Kidney (tissue), 14 donors: ENCODE data around the gene CACNA1E. TPM values are rescaled to one million over a fixed set of nuclear protein-coding genes. Genes with fewer than 3 reads are reported as not detected.
"Not testable (repeated sequence)": the region's sequence is repeated elsewhere in the genome, so short reads cannot be mapped to it uniquely, and the experiment has no call there.

ENCODE experiments used
- DNase-seq, 5 donors: peaks; one replicate each; pipeline ENCODE4 v3.0.0-alpha.2; 2013 to 2020
- FAIRE-seq: peaks from 2 replicates; lab custom pipeline; 2012; peaks lifted over from hg19 to GRCh38; lab: Jason Lieb, UNC
- H3K27ac ChIP-seq, 2 donors: one replicate each; pipeline ENCODE4 v1.7.0; 2013; ENCODE audit warnings: low read depth in 2 of 2, low read length in 2 of 2, inconsistent platforms in 1 of 2
- H3K27me3 ChIP-seq: one replicate; pipeline ENCODE4 v1.7.1; 2013; ENCODE audit warnings: low read length, inconsistent platforms; ENCODE audit not compliant: control insufficient read depth, insufficient read depth
- H3K36me3 ChIP-seq, 3 donors: one replicate each; pipeline versions ENCODE4 v1.7.0 to v1.7.1; 2013; ENCODE audit warnings: low read length in 3 of 3, control low read depth in 1 of 3, inconsistent platforms in 1 of 3; ENCODE audit not compliant: insufficient read depth in 3 of 3, control insufficient read depth in 2 of 3
- H3K4me1 ChIP-seq, 3 donors: one replicate each; pipeline versions ENCODE4 v1.7.0 to v1.7.1; 2013; ENCODE audit warnings: low read length in 3 of 3, inconsistent platforms in 1 of 3, low read depth in 1 of 3; ENCODE audit not compliant: control insufficient read depth in 2 of 3, insufficient read depth in 2 of 3
- H3K4me3 ChIP-seq, 3 donors: one replicate each; pipeline versions ENCODE4 v1.7.0 to v1.8.1; 2013; ENCODE audit warnings: low read length in 3 of 3, control low read depth in 1 of 3, inconsistent platforms in 1 of 3
- H3K9ac ChIP-seq, 3 donors: one replicate each; pipeline versions ENCODE4 v1.7.0 to v1.7.1; 2013; ENCODE audit warnings: low read length in 3 of 3, control low read depth in 1 of 3, inconsistent platforms in 1 of 3
- H3K9me3 ChIP-seq, 3 donors: one replicate each; pipeline versions ENCODE4 v1.7.0 to v1.7.1; 2013; ENCODE audit warnings: low read length in 3 of 3, control low read depth in 1 of 3, inconsistent platforms in 1 of 3; ENCODE audit not compliant: control insufficient read depth in 2 of 3, insufficient read depth in 1 of 3
- intact Hi-C: fragments of 100-400 bp; cut with DNase I; formaldehyde crosslinking; loops from one replicate; pipeline ENCODE4 v1.11.1; 2022
- polyA plus RNA-seq: library from polyadenylated mRNA; stranded (reverse); fragments of 350-450 nt; fragmentation: Illumina TruSeq; extraction: RNeasy Lipid Tissue Mini Kit (QIAGEN cat#74804); gene quantifications from one replicate; pipeline ENCODE4 v1.2.3, GENCODE V29; 2014; ENCODE audit warnings: low read depth, low replicate concordance; ENCODE audit not compliant: insufficient read depth
- total RNA-seq: library from RNA; stranded (reverse); fragmentation: NEBNext Ultra II Directional; extraction: Animal tissue kit (Norgen Biotek cat#: 25700); gene quantifications from one replicate; pipeline ENCODE4 v1.2.1, GENCODE V29; 2021
- TF ChIP-seq, protein P1 (sequence below): IDR thresholded peaks from 3 replicates; pipeline ENCODE4 v1.5.1; 2012; ENCODE audit warnings: mild to moderate bottlenecking, moderate library complexity, borderline replicate concordance; ENCODE audit not compliant: insufficient read depth; ENCODE audit errors: extremely low read depth
- donor health status: control.
- donor health status: control.
- donor health status: control.
- donor health status: control.
- donor health status: control.
- donor health status: DM: yes; HTN: yes; CAD: no.
- donor health status: Normal renal cell carcinoma (clear cell type).

Gene CACNA1E
- total and polyA plus RNA-seq, 2 donors from 2014 or later: 0.19 TPM

DNA sequence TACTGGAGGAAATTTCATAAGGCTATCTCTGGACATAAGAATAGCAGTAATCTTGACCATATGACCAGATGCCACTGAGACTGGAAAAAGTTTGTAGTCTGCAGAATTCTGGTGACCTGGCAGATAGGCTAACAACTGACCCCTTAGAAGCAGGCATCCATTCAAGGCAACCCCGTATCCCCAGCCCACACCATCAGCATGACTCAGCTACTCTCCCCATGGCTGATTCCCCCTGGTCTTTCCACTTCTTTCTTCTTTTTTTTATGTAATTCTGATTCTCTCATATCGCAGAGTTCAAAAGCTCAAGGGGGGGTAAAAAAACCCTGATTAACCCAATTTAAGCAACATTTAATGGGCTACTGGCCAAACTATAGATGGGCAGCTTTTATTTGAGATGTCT is 335.1 kb downstream of the CACNA1E start:
- H3K36me3 ChIP-seq: no peaks in the 10 kb centered on the region
- DNase-seq (no peak), FAIRE-seq (no peak)
- no peak overlapping the region for H3K4me3 ChIP-seq
- H3K4me1 ChIP-seq: peaks cover 0 to 4% (median 0%) of the 10 kb centered on the region in 3 donors
- TF ChIP-seq, protein P1, sequence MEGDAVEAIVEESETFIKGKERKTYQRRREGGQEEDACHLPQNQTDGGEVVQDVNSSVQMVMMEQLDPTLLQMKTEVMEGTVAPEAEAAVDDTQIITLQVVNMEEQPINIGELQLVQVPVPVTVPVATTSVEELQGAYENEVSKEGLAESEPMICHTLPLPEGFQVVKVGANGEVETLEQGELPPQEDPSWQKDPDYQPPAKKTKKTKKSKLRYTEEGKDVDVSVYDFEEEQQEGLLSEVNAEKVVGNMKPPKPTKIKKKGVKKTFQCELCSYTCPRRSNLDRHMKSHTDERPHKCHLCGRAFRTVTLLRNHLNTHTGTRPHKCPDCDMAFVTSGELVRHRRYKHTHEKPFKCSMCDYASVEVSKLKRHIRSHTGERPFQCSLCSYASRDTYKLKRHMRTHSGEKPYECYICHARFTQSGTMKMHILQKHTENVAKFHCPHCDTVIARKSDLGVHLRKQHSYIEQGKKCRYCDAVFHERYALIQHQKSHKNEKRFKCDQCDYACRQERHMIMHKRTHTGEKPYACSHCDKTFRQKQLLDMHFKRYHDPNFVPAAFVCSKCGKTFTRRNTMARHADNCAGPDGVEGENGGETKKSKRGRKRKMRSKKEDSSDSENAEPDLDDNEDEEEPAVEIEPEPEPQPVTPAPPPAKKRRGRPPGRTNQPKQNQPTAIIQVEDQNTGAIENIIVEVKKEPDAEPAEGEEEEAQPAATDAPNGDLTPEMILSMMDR: no peak
- no peak overlapping the region for H3K27ac ChIP-seq
- H3K27me3 ChIP-seq: no peaks in the 10 kb centered on the region
- H3K9me3 ChIP-seq: no peaks in the 10 kb centered on the region
- no peak overlapping the region for H3K9ac ChIP-seq
- intact Hi-C loops: no loop called here

DNA sequence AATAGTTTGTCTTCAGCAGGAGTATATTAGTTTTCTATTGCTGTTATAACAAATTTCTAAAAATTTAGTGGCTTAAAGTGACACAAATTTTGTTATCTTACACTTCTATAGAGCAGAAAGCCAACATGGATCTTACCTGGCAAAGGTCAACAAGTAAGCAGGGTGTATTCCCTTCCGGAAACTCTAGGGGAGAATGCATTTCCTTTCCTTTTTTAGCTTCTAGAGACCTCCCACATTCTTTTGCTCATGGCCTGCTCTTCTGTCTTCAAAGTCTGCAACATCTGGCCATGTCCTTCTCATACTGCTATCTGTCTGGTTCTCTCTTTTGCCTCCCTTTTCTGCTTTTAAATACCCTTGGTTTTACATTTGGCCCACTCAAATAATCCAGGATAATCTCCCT is 335.6 kb downstream of the CACNA1E start:
- FAIRE-seq (no peak), DNase-seq (no peak)
- intact Hi-C loops: no loop called here
- Histone ChIP-seq H3K27me3 (no peaks in the 10 kb centered on the region), H3K9ac (no peak overlapping the region), H3K4me1 (peaks cover 0 to 4% (median 0%) of the 10 kb centered on the region in 3 donors), H3K4me3 (no peak overlapping the region), H3K9me3 (no peaks in the 10 kb centered on the region), H3K36me3 (no peaks in the 10 kb centered on the region), H3K27ac (no peak overlapping the region)
- TF ChIP-seq, protein P1: no peak

DNA sequence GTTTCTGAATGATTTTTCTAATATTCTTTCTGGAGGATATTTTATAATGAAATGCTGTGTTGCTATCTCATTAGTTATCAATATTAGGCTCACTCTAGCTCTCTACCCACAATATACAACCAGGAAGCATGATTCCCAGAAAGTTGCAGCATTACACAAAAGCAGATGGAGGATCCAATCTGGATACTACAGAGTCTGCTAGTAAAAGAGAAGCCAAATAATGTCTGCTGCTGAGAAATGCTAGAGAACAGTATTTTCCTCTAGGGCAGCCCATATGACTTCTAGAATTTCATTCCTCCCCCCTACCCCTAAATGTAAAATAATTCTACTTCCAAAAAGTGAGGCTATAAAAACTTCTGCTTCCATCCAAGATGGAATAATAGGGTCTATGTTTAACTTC is 338.4 kb downstream of the CACNA1E start:
- intact Hi-C loops: no loop called here
- FAIRE-seq: no peak

DNA sequence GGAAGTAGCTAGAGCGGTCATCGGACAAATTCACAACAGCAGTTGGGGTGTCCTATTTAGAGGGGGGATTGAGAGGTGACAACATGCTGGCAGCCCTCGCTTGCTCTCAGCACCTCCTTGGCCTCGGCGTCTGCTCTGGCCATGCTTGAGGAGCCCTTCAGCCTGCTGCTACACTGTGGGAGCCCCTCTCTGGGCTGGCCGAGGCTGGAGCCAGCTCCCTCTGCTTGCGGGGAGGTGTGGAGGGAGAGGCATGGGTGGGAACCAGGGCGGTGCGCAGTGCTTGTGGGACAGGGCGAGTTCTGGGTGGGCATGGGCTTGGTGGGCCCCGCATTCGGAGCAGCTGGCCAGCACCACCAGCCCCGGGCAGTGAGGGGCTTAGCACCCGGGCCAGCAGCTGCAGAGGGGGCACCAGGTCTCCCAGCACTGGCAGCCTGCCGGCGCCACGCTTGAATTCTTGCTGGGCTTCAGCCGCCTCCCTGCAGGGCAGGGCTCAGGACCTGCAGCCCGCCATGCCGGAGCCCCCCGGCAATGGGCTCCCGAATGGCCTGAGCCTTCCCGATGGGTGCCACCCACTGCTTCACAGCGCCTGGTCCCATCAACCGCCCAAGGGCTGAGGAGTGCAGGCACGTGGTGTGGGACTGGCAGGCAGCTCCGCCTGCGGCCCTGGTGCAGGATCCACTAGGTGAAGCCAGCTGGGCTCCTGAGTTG is 349.0 kb downstream of the CACNA1E start:
- H3K27me3 ChIP-seq, H3K9ac ChIP-seq, H3K4me1 ChIP-seq, intact Hi-C loops, H3K9me3 ChIP-seq, DNase-seq, H3K27ac ChIP-seq, H3K36me3 ChIP-seq, FAIRE-seq, H3K4me3 ChIP-seq: not testable (repeated sequence)

More for the DNA sequence above, 338.4 kb downstream of the CACNA1E start:
- TF ChIP-seq, protein P1: no peak
- Histone ChIP-seq H3K27ac (no peak overlapping the region), H3K4me1 (peaks cover 0 to 4% (median 0%) of the 10 kb centered on the region in 3 donors), H3K27me3 (no peaks in the 10 kb centered on the region), H3K4me3 (no peak overlapping the region), H3K9ac (no peak overlapping the region), H3K9me3 (peaks cover 0 to 1% (median 0%) of the 10 kb centered on the region in 3 donors), H3K36me3 (no peaks in the 10 kb centered on the region)
- no peak for DNase-seq
